Activated CD4-positive, CD25-positive, alpha-beta regulatory T cell treated with anti-CD3 and anti-CD28 coated beads, Interleukin-2, amount 50 U/mL, for 24 hours (primary cell): ENCODE results near the gene CDC5L.
A peak's percentile ranks its signal among the peaks of the same experiment; 100 is the strongest.

Source experiments
- ATAC-seq, 2 donors: fragments of 150-1000 bp; cut with Tn5 transposase; one replicate each; pipeline ENCODE4 v1.10.0; 2021; ENCODE audit warnings: mild to moderate bottlenecking in 1 of 2, moderate library complexity in 1 of 2

The CDC5L gene

GRCh38 chr6:44454198-44454597 lies 66.7 kb downstream of the CDC5L start:
- ATAC-seq: no peak

- ATAC-seq: peak; percentile 58 to 67
Observed at GRCh38 chr6:44456070-44456965, 68.8 kb downstream of the CDC5L start.

GRCh38 chr6:44456966-44457292 lies 69.4 kb downstream of the CDC5L start:
- ATAC-seq: no peak

DNA sequence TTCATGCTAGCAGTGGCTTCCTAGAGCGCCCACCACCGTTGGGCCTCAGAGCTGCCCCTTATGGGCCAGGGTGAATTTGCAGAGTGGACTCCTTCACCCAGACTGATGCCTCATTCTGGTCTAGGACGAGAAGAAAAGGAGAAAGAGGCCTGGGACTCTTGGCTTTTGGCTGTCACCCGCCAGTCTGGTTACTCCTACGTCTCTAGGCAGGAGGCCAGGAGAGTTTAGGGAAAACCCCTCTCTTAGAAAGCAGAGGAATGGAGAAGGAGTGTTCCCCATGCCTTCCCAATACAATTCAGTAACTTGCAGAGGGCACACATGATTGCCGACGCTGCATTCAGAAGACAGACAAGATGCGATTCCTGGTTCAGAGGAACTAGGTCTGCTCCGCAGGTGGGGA lies 70.1 kb downstream of the CDC5L start:
- ATAC-seq: no peak

DNA sequence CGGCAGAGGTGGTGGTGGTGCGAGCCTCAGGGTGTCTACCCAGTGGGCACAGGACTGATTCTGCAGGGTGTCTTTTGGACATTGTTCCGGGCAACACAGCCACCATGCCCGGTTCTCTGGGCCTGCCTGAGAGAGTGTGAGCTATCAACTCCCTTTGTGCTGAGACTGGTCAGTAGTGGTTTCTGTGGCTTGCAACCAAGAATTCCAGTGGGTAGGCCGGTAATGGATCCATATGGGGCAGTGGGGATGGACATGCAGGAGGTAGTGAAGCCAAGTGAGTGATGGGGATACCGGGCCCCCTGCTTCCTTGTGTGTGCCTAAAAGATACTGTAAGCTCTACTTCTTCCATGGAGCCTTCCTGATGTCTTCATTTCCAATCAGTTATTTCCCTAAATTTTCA lies 71.0 kb downstream of the CDC5L start:
- no peak for ATAC-seq

- no peak for ATAC-seq
Observed at GRCh38 chr6:44462335-44462734, 74.8 kb downstream of the CDC5L start.

DNA sequence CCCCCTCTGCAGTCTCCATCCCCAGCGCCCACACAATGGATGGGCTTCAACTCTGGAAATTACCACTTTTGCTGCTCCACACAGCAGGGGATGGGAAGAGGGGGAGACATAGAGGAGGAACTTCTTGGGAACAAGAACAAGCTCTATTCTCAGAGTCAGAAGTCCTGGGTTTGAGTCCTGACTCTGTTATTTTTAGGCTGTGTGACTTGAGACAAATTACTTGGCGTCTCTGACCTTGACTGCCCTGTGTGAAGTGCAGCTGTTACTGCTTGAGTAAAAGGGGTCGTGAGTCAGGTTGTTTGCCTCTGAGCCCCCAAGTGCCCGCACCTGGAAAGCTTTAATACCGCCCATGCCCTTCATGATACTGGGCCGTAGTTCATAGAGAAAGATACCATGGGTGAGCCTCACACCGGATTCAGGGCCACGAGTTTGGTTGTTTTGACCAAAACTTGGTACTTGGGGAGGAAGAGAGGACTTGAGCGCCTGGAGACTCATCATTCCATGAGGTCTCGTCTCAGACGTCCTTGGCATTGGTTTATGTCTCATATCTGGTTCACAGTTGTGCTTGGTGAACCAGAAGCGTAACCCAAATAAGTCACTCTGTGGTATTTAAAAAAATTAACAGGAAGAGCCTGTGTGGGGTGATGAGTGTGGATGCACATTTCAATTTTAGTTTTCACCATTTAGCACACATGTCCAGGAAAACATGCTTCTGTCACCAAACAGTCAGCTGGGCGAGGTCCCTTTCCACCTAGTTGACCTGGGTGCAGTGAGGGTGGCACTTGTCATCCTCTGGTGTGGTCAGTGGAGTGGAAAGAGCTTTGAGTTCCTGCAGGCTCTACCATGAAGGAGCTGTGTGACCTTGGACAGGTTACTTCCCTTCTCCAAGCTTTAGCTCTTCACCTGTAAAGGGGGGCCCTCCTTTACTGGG lies 75.6 kb downstream of the CDC5L start:
- no peak for ATAC-seq

DNA sequence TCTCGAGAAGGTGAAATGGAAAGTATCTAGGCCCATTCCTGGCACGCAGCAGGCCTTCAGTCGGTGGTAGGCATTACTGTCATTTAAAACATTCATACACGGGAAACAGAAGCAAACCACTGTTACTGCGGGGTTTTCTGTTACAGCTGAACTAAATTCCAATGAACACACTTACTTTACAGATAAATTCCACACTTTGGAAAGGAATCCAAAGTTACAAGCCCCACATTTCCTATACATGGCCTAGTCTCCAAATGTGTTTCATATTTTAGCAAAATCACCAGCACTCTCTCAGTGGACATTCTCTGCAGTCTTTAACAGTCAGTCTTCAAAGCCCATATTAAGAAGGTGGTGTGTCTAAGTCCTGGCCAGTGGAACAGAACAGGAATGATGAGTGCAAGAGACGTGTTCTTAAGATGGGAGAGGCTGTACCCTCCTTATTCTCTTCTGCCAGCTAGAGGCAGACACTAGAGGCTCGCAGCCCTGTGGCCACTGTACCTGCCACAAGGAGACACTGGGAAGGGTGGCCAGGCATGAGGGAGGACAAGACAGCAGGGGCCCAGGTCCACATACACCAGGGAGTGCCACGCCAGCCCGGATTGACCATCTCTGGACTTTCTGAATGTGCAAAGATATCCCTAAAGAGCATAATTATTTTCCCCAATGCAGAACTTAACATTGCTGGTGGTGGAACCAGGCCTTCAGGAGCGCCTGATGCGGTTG lies 76.4 kb downstream of the CDC5L start:
- no peak for ATAC-seq

DNA sequence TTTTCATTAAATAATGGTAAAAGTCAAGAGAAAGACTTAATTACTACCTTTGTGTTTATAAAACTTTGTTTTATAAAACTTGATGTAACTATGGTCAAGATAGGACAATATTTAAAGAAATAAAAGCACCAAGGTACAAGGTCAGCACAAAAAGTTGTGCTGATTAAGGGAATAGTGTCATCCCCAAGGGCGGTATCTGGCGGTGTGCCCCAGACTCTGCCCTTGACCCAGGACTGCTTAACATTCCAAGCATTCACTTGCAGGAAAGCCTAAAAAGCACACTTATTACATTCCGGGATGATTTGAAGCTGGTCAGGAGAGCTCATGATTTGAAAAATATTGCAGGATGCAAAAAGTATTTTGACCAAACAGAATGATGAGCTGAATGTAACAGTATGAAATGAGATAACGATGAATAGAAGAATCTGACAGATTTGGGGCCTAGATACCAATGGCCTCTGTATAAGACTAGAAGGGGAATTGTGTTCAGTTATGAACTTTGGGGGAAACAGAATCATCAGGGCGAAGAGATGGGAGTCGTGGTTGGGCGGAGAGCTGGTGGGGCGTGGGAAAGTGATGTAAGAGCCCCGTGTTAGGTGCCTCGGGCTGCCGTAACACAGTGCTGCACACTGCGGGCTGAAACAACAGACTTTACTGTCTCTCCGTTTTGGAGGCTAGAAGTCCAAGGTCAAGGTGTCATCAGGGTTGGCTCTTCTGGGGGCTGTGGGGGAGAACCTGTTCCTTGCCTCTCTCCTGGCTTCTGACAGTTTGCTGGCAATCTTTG lies 77.2 kb downstream of the CDC5L start:
- ATAC-seq: no peak

GRCh38 chr6:44466955-44467354 lies 79.4 kb downstream of the CDC5L start:
- ATAC-seq: no peak

DNA sequence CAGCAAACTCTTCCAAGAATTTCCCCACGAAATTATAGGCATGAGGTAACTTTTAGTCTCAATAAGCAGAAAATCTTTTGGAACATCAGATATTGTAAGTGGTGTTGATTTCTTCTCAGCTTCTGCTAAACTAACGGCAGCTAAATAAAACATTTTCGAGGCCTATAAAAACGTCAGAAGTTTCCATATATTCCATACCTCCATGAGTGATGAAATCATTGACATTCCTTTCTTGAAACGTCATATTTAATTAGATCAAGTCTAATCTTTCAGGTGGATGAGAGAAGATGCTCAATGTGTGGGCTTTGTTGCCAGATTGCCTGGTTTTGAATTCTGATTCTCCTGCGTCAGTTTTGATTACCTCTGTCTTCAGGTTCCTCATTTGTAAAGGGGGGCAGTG lies 81.3 kb downstream of the CDC5L start:
- no peak for ATAC-seq

DNA sequence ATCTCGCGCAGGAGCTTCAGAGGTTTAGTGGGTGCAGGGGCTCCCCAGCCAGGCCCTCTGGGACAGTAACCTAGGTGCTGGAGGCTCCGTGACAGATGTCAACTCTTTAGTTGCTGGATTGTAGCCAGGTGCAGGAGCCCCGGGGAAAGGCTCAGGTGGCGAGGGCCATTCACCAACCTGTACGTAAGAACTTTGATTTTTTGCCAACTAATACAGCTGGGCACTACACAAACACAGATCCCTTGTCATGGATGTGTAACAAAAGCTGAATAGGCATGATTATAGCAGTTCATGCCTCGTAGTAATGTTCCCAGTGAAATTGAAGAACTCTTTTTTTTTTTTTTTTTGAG lies 82.6 kb downstream of the CDC5L start:
- no peak for ATAC-seq

DNA sequence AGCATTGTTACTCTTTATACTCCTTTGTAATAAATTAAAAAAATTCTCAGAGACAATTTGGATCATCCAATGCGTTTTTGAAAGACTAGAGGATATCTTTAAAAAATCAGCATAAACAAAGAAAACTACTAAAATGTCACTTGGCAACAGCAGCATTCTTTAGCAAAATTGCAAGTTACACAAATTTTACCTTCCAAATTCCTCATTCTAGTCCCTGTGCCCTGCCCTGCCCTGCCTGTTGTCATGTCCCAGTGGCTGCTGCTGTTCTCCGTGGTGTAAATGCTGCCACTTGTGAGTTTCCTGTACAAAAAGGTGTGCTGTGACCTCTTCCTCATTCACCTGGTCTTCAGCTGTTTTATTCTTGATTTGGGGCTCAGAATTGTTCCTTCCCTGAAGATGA lies 83.2 kb downstream of the CDC5L start:
- no peak for ATAC-seq

DNA sequence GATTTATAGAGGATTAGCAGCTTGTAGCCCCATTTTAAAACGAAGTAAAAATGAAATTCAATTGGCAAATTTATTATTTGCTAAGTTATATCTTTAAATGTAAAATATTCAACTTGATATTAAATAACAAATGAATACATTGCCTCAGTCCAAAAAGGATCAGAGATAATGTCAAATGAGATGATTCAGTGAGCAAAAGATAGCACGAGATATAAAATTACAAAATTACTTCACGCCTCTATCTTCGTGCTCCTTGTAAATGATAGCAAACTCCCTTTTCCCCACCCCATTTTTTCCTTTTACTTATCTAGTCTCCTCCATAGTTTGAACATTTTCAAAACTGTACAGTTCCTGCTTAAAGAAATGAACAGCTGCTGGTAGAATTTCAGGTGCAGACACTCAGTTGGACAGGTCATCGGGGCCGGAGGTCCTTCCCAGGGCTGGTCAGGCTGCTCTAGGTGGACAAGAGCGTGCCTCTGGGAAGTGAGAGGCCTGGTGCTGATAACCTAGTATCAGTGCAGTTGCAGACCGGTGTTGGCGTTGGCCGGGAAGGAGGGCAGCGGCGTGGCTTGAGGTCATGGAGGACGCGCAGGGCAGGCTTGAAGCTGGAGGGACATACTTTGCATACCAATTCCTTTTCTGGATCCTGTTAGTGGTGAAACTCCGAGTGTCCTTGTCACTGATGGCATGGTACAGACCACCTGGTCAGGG lies 83.9 kb downstream of the CDC5L start:
- no peak for ATAC-seq

DNA sequence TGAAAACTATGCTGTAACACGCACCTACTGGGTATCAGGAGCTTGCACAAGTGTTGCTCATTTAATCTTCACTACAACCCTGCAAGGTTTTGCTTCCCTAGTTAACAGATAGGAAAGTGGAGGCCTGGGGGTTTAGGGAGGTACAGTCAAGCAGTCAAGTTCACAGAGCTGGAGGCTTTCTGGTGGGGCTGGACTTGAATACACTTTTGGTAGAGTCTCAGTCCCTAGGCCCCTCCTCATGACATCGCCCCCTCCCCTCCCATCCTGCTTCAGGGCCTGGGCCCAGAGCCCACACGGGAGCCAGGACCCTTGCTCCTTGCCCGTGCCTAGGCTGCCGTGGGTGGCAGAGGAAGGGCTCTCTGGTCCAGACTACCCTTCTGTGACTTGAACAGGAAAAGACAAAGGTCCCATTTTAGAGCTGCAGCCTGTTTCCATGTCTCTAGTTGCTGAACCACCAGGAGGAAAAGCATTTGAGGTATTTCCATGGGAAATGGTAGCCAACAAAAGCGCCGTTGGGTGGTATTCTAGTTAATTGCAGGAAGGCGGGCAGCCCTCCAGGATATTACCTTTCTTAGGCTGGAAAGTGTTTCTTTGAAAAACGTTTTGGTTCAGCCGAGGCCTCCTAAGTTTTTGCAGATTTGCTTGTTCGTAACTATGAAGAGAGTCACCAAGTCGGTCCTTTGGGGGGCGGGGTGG lies 84.9 kb downstream of the CDC5L start:
- no peak for ATAC-seq

- no peak for ATAC-seq
Observed at GRCh38 chr6:44473393-44474189, 86.1 kb downstream of the CDC5L start.

DNA sequence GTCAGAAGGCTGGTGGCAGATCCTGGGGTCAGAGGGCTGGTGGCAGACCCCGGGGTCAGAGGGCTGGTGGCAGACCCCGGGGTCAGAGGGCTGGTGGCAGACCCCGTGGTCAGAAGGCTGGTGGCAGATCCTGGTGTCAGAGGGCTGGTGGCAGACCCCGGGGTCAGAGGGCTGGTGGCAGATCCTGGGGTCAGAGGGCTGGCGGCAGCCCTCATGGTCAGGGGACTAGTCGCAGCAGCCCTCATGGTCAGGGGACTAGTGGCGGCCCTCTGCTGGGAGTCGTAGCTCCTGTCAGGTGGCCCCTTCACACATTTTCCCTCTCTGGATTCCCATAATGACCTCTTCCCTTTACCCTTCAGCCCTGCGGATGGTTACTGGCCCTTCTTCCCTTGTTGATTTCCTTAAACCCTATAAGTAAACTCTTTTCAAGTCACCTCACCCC lies 86.7 kb downstream of the CDC5L start:
- ATAC-seq: no peak

DNA sequence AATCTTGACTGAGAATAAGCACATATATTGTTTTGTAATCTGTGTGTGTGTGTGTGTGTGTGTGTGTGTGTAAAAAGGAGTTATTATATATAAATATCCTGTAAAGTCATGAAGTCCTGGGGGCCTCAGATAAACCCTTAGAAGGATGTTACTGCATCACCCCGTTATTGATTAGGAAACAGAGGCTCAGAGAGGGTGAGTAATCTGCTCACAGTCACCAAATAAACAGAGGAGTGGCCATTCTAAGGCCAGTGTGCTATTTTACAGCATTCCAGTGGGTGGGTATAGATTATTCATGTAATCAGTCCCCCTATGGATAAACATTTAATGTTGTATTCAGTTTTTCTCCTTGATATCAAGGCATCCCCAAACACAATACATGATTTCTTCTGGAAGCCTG lies 87.1 kb downstream of the CDC5L start:
- no peak for ATAC-seq

- ATAC-seq: peak in 1 of 2 donors; percentile 18
Observed at GRCh38 chr6:44475417-44475778, 87.9 kb downstream of the CDC5L start.

- ATAC-seq: peak; percentile 65 to 80
Observed at GRCh38 chr6:44475779-44476434, 88.4 kb downstream of the CDC5L start.
